Right lobe of liver (tissue), 6 donors: ENCODE data around the gene CCNQ. TPM values are rescaled to one million over a fixed set of nuclear protein-coding genes. Genes with fewer than 3 reads are reported as not detected.

Source experiments
- ATAC-seq, 4 donors: fragments of 200-7000 bp; cut with Tn5 transposase; one replicate each; pipeline ENCODE4 v1.9.1; 2020; ENCODE audit warnings: mild to moderate bottlenecking in 4 of 4, moderate library complexity in 4 of 4
- DNase-seq, 3 donors: peaks; one replicate each; pipeline ENCODE4 v3.0.0-alpha.2; 2020
- H3K27ac ChIP-seq, 3 donors: fragments of 200-600 bp; one replicate each; pipeline ENCODE4 v1.8.0; 2022
- H3K27me3 ChIP-seq, 2 donors: fragments of 200-600 bp; one replicate each; pipeline ENCODE4 v1.8.0; 2022
- H3K36me3 ChIP-seq, 4 donors: fragments of 200-600 bp; sonication (generic) in 1 of 4; one replicate each; pipeline versions ENCODE4 v1.5.1 to v1.8.0; 2017 to 2022; ENCODE audit warnings: control low read depth in 1 of 4
- H3K4me1 ChIP-seq, 4 donors: fragments of 200-600 bp; sonication (generic) in 1 of 4; one replicate each; pipeline versions ENCODE4 v1.5.1 to v1.8.0; 2017 to 2022; ENCODE audit warnings: control low read depth in 1 of 4
- H3K4me3 ChIP-seq, 3 donors: fragments of 200-600 bp; one replicate each; pipeline ENCODE4 v1.8.0; 2022
- H3K9me3 ChIP-seq, 4 donors: fragments of 200-600 bp; sonication (generic) in 1 of 4; one replicate each; pipeline versions ENCODE4 v1.5.1 to v1.8.0; 2017 to 2022; ENCODE audit warnings: control low read depth in 1 of 4
- POLR2A ChIP-seq: fragments of 450-650 bp; IDR thresholded peaks from one replicate; pipeline ENCODE4 v1.6.1; 2017; ENCODE audit warnings: antibody characterized with exemption, mild to moderate bottlenecking
- WGBS: methylation state at CpG from one replicate; pipeline ENCODE4 v1.1.6; 2018; ENCODE audit warnings: low coverage, low lambda C conversion rate; ENCODE audit not compliant: insufficient coverage; ENCODE audit errors: missing lambda C conversion rate; 5-methylcytosine and 5-hydroxymethylcytosine counted together
- intact Hi-C, 2 donors: fragments of 100-400 bp; cut with DNase I; formaldehyde crosslinking; loops; one replicate each; pipeline versions ENCODE4 v1.11.2 to v1.14.1; 2022
- long read RNA-seq: library from polyadenylated mRNA; unstranded; transcript quantifications from one replicate; pipeline ENCODE4 v2.0.0, GENCODE V29; 2019
- total RNA-seq, 6 experiments: library from RNA; depleted of rRNA in 2 of 6; stranded (reverse); fragments of >200 nt in 2 of 6; fragmentation: NEBNext Ultra II Directional in 3 of 6; extraction: Animal tissue kit (Norgen Biotek cat#: 25700) in 3 of 6; gene quantifications; one replicate each; pipeline versions ENCODE4 v1.1.0 to v1.2.4, GENCODE V29; 2016 to 2023
- TF ChIP-seq, protein P1 (sequence below), 4 donors: fragments of 200-600 bp in 3 of 4; fragments of 450-650 bp in 1 of 4; IDR thresholded peaks; one replicate each; pipeline versions ENCODE4 v1.5.1 to v1.8.0; 2016 to 2022; ENCODE audit warnings: antibody characterized with exemption in 4 of 4, mild to moderate bottlenecking in 2 of 4
- donor health status: DM: no; HTN: yes; CAD: no.
- donor health status: DM: no; HTN: no; CAD: no.
- donor health status: DM: no; HTN: no; CAD: no.
- donor health status: DM: no; HTN: yes; CAD: no.
- donor health status: DM: no; HTN: yes; CAD: no.

The CCNQ gene
- 10 to 100 TPM in 2 of 6 experiments, 1 to 10 TPM in 4; 5.6 to 14.0 (median 7.5) TPM for total RNA-seq
- long read RNA-seq = 0 reads

DNA sequence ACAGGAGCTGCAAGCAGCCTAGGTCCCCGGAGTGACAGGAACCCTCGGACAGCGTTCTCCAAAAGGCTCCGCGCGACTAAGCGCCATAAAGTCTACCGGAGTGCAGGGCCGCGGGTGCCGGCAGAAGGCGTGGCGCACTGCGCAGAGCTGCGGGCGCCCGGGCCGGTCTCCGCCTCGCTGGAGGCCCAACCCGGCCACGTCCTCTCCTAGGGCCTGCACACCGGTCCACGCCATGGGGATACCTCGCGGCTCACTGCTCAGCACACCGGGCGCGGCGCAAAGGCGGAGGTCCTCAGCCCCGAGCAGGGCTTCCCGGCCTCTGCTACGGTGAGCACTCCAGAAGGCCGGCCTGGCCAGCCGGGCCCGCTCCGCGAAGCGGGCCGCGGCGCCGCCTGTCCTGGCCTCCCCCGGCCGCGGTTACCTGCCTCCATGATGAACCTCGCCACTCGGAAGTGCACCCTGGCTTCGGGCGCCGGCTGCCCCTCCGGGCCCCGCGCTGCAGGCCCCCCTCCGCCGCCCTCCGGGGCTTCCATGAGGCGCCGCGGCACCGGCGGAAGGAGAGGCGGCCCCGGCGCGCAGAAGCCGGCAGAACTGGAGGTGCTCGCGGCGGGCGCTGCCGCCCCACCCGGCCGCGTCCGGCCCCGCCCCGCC, at the start of gene CCNQ:
CCNQ (minus strand) TSS at position 599 of the 651 bp plus-strand sequence; CDS start at position 533, 66 bp downstream.
- 21% methylated on average over 9 of the region's 79 CpGs for WGBS
- intact Hi-C loops = no loop called here
- peak in 2 of 3 donors; percentile 38 to 60 for DNase-seq
- H3K27ac ChIP-seq = peak within 1 kb of the TSS in 2 of 3 donors; percentile 8 to 28
- TF ChIP-seq, protein P1, sequence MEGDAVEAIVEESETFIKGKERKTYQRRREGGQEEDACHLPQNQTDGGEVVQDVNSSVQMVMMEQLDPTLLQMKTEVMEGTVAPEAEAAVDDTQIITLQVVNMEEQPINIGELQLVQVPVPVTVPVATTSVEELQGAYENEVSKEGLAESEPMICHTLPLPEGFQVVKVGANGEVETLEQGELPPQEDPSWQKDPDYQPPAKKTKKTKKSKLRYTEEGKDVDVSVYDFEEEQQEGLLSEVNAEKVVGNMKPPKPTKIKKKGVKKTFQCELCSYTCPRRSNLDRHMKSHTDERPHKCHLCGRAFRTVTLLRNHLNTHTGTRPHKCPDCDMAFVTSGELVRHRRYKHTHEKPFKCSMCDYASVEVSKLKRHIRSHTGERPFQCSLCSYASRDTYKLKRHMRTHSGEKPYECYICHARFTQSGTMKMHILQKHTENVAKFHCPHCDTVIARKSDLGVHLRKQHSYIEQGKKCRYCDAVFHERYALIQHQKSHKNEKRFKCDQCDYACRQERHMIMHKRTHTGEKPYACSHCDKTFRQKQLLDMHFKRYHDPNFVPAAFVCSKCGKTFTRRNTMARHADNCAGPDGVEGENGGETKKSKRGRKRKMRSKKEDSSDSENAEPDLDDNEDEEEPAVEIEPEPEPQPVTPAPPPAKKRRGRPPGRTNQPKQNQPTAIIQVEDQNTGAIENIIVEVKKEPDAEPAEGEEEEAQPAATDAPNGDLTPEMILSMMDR (IDR thresholded peaks at IDR 0.05) = no peak
- peak; percentile 68 for TF ChIP-seq POLR2A
- peak; percentile 26 to 63 (median 42) for ATAC-seq
- peak within 1 kb of the TSS; percentile 59 to 70 (median 65) for H3K4me3 ChIP-seq
- no peaks in the 10 kb centered on the region for H3K36me3 ChIP-seq
- no peaks in the 10 kb centered on the region for H3K9me3 ChIP-seq
- H3K4me1 ChIP-seq = peaks cover 0 to 3% (median 0%) of the 10 kb centered on the region in 4 donors
- H3K27me3 ChIP-seq = no peaks in the 10 kb centered on the region

DNA sequence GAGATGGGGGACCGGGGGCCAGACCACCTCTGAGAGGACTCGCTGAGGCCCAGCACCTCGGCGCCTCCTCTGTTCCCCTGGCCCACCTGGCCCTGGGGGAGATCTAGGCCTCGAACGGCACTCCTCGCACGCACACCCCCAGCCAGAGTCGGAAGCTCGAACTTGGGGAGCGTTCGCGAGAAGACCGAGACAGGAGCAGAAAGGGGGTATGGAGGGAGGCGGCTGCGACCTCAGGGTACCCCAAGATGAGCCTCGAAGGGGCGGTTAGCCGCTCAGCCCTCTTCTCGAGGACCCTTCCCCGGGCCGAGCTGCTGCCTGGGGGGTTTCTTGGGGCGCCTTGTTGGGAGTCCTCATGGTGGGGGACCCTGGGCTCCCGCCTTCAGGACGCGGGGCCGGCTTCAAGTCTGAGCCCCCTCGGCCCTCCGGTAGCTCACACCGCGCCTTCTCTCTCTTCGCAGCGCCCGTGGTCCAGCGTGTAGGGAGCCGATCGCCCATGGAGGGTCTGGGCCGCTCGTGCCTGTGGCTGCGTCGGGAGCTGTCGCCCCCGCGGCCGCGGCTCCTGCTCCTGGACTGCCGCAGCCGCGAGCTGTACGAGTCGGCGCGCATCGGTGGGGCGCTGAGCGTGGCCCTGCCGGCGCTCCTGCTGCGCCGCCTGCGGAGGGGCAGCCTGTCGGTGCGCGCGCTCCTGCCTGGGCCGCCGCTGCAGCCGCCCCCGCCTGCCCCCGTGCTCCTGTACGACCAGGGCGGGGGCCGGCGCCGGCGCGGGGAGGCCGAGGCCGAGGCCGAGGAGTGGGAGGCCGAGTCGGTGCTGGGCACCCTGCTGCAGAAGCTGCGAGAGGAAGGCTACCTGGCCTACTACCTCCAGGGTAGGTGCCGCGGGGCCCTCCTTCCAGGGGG, 48.8 kb upstream of the CCNQ start:
- TF ChIP-seq, protein P1 (IDR thresholded peaks at IDR 0.05) = no peak
- no peak for TF ChIP-seq POLR2A
- DNase-seq (peak in 2 of 3 donors; percentile 16 to 35), ATAC-seq (no peak)
- no peaks in the 10 kb centered on the region for H3K36me3 ChIP-seq
- WGBS = 20% methylated on average over 3 of the region's 85 CpGs
- H3K4me1 ChIP-seq = peaks cover 0 to 4% (median 0%) of the 10 kb centered on the region in 4 donors
- peaks cover 0 to 8% of the 10 kb centered on the region in 2 donors for H3K27me3 ChIP-seq
- no peak overlapping the region for H3K27ac ChIP-seq
- intact Hi-C loops = no loop called here
- no peak overlapping the region for H3K4me3 ChIP-seq
- no peaks in the 10 kb centered on the region for H3K9me3 ChIP-seq

DNA sequence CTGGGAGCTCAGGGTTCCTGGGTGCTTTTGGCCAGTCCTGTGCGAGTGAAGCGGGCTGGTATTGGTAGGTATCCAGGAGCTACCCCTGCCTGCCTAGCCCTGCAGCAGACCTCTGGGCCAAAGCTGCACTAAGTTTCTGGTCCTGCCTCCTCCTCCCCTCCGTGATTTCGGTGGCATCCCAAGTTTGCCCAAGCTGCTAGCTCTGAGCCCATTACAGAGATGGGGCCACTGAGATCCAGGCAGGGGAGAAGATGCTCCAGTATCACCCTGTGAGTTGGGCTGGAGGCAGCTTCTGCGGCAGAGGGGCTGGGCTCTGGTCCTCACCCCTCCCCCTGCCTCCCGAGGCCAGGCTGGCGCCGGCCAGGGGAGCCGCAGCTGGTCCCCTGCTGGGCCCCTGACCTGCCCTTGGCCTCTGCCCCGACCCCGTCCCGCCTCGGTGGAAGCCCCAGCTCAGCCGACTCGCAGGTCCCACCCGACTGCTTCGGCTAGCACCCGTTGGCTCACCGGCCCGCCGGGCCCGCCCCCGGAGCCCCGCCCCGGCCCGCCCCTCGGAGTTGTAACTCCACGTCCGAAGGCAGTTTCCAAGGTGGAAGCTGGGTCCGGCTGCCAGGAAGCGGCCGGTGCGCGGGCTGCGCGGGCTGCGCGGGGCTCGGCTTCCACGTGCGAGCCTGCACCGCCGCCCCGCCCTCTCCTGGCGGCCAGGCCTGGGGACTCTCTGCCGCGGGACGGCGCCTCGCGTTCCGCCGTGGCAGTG, 47.9 kb upstream of the CCNQ start, which contains the start of gene DUSP9:
DUSP9 (plus strand) TSS at position 584 of the 754 bp plus-strand sequence. CDS start 751 bp downstream, outside the sequence.
- H3K27me3 ChIP-seq = peaks cover 0 to 8% of the 10 kb centered on the region in 2 donors
- intact Hi-C loops = no loop called here

More for the DNA sequence above, 47.9 kb upstream of the CCNQ start, which contains the start of gene DUSP9:
- peak; percentile 33 to 54 (median 48) for ATAC-seq
- no peak within 1 kb of the TSS for H3K4me3 ChIP-seq
- H3K9me3 ChIP-seq = no peaks in the 10 kb centered on the region
- no peak within 1 kb of the TSS for H3K27ac ChIP-seq
- TF ChIP-seq POLR2A = no peak
- TF ChIP-seq, protein P1 (IDR thresholded peaks at IDR 0.05) = no peak
- WGBS = 40% methylated on average over 2 of the region's 53 CpGs
- peak; percentile 32 to 51 (median 46) for DNase-seq
- H3K36me3 ChIP-seq = no peaks in the 10 kb centered on the region
- H3K4me1 ChIP-seq = peaks cover 0 to 4% (median 0%) of the 10 kb centered on the region in 4 donors
